Femur (tissue), 1 donor: ENCODE results near the gene SQSTM1.

ENCODE experiments used
- DNase-seq: peaks from one replicate; pipeline ENCODE4 v3.0.0-alpha.2; 2017

The SQSTM1 gene

DNA sequence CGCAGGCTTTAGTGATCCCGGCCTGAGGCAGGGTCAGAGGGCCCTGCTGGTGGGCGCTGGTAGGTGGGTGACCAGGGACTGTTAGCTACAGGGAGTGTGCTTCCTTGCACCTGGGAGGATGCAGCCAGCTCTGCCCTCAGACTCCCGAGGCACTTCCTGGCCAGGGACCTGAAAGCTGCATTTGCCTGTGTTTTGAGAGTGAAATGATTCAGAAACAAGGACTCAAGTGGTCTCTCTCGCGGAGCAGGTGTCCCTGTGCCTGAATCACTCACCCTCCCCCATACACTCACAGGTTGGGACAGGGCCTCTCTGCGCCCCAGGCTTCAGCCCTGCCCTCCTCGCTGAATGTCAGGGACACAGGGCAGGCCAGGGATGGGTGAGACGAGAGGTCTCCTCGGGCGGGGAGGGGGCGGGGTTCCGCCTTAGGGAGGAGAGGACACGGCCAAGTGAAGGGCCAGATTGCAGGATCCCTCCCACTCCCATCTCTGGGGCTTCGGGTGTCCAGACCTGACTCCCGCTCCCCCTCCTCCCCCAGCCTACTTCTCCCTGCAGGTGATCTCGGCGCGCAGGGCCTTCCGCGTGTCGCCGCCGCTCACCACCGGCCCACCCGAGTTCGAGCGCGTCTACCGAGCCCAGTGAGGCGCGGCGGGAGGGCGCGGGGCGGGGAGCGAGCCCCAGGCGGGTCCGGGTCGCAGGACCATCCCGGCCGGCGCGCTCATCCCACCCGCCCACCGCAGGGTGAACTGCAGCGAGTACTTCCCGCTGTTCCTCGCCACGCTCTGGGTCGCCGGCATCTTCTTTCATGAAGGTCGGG, 25.4 kb upstream of the SQSTM1 start:
- DNase-seq = peak; percentile 44

DNA sequence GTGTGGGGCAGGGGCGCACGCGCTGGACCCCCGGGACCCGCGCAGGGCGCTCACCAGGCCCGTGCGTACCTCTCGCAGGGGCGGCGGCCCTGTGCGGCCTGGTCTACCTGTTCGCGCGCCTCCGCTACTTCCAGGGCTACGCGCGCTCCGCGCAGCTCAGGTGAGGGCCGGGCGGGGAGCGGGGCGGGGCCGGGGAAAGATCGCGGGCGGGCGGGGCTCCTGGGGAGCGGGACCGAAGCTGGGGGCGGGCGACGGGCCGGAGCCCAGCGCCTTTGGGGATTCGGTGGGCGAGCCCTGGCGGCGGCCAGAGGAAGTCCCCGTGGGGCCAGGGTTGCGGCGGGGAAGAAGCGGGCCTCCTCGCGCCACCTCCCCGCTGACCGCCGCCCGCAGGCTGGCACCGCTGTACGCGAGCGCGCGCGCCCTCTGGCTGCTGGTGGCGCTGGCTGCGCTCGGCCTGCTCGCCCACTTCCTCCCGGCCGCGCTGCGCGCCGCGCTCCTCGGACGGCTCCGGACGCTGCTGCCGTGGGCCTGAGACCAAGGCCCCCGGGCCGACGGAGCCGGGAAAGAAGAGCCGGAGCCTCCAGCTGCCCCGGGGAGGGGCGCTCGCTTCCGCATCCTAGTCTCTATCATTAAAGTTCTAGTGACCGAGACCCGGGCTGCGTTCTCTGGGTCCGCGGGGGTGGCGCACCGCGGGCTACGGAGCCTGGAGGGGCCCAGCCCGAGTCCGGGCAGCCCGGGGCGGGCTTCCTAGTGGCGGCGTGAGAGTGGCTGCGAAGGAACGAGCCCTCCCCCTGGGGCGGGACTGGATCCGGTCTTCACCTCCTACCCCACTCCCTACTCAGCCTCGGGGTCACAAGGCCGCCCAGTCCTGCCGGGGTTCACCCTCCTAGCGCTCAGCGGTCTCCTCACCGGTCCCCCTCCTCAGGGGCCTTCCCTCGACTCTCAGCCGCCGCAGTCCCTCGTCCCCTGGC, 24.6 kb upstream of the SQSTM1 start:
- DNase-seq = peak; percentile 87

DNA sequence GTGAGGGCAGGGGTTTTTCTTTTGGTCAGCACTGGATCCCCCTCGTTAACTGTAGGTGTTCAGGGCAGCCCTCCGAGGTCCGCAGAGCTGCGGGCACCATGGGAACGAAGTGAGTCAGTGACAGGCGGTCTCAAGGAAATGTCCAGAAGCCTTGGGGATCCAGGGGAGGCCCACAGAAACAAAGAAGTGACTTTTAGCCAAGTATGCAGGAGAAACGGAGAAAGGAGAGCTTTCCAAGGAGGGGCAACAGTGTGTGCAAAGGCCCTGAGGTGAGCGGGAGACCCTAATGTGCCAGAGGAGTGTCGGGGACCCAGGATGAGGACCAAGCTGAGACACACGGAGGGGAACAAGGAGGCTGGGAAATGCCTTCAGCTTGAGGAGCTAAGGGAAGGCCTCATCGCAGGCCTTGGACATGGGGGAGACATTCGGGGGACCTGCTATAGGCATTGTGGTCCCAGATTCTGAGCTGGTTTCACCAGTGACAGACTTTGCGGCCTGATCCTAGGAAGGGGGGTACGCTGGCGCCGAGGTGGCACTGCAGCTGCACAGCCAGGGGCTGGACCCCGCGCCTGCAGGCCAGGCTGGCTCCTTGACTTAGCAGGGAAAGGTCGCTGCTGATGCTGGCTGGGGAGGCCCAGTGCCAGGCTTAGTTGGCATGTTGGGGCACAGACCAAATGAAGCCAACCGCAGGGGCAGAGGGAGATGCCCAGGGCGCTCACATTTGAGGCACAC, 23.7 kb upstream of the SQSTM1 start:
- DNase-seq = no peak

DNA sequence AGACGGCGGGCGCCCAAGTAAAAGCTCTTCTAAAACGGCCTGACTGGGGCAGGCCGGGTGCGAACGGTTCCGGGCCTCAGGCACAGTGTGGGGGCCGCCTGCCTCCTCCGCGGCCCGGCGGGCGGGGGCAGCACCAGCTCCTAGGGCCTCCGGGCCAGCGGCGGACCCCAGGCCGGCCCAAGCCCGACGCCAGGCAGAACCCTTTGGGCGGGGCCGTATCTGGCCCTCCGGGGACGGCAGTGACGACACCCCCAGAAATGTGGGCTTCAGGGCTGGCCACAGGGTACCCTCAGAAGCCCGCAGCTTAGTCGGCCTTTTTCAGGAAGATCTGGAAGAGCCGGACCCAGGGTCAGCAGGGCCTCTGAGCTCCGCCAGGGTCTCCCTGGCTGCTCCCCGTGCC, 23.0 kb upstream of the SQSTM1 start:
- DNase-seq = no peak

DNA sequence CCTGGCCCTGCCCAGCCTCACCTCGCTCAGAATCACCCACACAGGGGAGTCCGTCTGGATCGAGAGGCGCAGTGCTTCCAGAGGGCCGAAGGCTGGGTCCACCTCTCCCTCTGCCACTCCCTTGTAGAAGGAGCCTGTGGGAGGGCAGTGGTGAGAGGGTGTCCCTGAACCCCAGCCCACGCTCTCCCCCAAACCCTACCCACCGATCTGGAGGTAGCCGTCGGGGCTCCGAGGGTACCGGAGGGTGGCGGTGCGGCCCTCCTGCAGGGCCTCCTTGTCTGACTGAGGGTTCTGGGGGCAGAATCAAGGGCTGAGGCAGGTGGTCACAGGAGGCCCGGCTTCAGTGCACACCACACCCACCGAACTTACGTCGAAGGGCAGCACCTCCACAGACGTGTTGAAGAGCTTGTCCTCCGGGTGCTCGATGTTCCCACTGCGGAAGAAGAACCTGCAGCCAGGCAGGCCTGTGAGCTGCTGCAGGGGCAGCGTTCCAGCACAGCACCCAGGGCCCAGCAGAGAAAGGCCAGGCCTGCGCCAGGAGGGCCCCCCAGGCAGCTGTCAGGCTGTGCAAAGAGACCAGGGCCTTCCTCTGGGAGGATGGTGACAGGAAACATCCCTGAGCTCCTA, 22.4 kb upstream of the SQSTM1 start:
- DNase-seq = no peak

DNA sequence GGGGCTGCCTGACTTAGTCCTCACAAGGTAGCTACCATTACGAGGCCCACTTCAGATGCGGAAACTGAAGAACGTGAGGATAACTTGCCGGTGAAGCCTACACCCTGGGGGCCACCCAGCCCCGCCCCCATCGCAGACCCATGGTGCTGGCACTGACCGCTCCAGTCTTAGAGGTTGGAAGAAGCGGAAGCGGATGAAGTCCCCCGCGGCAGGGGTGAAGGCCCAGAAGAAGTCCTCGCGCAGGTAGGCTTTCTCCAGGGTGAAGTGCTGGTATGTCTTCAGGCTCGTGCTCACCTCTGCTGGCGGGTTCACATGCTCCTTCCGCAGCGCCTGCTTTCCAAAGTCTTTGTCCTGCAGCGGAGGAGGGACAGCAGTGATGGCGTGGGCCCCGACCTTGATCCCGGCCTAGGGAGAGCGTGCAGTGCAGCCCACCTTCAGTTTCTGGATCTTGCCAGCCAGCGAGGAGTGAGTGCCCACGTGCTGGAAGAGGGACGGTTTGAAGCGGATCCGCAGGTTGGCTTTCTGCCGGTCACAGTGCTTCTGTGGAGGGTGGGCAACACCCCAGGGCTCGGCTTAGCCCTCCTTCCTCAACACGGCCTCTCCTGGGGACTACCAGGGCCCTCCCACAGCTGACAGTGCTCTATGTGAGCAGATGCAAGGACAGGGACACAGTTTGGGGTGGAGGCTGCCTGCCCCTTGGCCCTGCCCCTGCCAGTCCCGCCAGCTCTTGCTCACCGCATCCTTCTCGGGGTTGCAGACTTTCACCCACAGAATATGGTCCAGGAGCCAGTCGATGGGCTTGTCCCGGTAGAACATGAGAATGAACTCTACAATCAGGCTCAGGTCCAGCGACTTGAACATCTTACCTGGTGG, 21.7 kb upstream of the SQSTM1 start:
- DNase-seq = no peak

DNA sequence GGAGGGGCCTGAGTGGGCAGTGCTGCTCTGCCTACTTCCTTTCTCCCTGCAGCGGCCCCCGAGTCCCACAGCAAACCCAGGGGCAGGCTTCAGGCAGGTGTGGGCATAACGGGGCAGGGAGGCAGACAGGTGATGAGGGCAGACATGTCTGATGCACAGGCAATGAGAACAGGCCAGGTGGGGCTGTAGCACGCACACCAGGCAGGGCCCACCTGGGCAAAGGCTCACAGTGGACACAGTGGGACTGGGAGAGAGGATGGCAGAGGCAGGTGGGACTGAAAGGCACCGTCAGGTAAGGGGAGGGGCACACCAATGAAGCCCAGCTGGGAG, 21.1 kb upstream of the SQSTM1 start:
- no peak for DNase-seq

DNA sequence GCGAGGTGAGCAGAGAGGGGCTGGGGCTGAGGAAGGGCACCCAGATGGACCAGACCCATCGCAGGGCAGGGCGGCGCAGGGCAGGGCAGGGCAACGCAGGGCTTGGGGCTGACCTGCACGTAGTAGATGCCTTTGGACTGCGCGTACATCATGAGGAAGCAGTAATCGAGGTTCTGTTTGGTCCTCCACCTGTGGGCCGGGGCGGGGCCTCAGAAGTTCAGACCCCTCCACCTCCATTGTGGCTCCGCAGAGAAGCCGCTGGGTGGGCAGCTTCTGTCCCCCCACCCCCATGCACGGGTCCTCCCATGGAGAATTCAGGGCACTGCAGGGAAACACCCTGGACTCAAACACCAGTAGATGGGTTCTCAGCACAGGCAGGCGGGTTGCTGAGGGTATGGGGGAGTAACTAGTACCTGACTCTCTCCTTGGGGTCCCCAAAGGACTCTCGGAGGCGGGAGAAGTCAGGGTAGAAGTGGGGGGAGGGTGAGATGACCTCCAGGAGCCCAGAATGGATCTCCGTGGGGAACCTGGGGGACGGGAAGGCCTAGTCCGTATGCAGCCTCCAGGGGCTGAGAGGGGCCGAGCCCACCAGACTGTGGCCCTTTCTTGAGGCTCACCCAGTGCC, 20.5 kb upstream of the SQSTM1 start:
- DNase-seq = no peak

DNA sequence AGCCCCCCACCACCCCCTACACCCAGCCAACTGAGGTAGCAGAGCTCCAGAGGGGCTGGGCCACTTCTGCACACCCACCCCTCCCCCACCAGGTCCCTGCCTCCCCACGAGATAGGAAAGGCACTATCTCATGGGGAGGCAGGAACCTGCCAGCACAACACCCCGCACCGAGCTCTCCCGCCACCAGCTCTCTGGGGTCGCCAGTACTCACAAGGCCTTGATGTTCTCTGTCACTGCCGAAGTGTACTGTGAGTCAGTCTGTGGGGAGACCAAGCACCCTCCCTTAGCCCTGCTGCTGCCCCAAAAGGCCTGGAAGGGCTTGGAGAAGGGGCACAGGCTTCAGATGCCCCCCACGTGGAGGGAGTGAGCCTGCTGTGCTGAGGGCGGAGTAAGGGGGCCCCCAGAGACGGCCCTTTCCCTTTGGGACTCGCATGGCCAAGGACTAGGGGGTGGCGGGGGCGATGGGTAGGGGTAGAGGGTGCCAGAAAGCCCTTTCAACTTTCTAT, 20.0 kb upstream of the SQSTM1 start:
- DNase-seq = no peak

DNA sequence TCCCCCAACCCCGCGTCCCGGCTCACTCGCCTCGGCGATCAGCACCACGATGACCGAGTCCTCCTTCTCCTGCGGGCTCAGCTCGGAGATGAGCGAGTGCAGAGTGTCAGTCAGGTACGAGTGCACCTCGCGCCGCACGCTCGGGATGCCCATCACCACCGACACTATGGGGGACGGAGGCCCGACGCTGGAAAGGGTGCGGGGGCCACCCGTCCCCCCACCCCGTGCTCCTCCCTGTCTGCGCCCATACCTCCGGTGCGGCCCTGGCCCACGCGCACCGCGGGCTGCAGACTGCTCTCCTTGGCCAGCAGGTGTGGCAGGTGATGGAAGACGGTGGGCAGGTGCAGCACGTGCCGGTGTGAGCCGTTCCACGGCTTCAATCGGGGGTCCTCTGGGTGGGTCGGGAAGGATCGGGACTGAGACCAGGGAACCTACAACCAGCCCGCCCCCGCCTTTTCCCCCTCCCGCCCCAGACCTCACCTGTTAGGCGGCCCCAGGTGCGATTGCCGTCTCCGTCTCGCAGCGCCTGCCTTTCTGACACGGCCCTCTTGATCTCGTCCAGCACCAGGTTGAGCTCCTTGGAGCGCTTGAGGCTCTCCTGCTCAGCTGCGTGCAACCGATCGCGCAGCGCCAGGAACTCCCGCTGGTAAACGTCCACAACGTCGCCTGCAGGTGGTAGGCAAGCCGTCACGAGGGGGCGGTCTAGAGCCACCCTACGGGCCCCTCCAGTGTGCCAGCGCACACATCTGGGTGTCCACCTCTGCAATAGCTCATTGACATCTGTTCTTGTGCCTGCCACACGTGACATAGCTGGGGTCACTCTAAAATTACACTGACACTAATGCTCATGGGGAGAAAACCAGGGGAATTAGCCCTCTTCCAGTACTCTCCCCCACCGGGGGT, 19.1 kb upstream of the SQSTM1 start:
- peak; percentile 78 for DNase-seq

DNA sequence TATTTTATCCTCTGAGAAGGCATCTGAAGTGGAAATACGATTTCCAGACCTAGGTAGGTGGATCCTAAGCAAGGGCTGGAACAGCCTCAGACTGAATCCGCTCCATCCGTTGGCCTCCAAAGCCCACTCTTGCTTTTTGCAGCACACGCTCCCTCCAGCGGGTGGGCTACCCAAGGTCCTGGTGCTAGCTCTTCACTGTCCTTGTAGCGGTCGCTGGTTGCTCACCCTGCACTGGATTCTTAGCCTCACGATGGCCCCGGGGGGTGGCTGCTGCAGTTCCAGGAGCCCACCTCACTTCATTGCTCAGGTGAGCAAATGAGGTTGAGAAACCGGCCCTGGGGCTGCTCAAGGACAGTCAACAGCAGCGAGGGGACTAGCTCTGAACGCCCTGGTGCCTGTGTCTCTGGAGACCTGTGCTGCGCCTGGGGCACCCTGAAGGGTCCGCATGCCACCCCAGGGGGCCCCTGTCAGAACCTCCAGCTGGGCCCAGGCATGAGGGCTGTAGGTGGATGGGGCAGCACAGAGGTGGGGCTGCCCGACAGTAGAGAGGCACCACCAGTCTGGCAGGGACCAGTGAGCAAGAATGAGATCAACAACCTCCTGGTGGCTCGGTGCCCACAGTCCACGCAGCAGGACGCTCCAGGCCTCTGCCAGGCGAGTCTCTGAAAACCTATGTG, 18.4 kb upstream of the SQSTM1 start:
- no peak for DNase-seq

DNA sequence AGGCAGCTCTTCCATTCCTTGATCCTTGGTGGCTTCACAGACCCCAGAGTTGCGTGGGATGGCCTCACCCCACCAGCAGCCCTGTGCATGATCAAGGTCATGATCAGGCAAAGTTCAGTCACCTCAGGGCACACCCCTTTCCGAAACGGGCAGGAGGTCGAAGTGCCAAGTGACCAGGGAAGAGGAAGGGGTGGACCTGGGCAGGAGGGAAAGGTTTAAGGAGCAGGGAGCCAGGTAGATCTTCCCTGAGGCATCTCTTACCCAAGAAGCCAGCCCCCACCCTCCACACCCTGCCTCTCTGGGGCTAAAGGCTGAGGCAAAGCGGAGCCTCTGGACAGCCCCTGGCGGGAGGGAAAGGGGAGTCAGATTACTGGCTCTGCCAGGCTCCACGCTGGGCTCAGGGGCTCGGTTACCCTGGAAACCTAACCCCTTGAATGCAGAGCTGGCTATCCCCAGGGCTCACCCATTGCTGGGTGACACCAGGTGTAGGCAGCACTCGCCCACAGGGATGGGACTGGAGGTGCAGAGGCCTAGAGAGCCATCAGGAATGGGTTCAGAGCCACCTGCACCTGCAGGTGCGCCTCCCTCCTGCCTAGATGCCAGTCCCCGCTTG, 17.6 kb upstream of the SQSTM1 start:
- DNase-seq = no peak

DNA sequence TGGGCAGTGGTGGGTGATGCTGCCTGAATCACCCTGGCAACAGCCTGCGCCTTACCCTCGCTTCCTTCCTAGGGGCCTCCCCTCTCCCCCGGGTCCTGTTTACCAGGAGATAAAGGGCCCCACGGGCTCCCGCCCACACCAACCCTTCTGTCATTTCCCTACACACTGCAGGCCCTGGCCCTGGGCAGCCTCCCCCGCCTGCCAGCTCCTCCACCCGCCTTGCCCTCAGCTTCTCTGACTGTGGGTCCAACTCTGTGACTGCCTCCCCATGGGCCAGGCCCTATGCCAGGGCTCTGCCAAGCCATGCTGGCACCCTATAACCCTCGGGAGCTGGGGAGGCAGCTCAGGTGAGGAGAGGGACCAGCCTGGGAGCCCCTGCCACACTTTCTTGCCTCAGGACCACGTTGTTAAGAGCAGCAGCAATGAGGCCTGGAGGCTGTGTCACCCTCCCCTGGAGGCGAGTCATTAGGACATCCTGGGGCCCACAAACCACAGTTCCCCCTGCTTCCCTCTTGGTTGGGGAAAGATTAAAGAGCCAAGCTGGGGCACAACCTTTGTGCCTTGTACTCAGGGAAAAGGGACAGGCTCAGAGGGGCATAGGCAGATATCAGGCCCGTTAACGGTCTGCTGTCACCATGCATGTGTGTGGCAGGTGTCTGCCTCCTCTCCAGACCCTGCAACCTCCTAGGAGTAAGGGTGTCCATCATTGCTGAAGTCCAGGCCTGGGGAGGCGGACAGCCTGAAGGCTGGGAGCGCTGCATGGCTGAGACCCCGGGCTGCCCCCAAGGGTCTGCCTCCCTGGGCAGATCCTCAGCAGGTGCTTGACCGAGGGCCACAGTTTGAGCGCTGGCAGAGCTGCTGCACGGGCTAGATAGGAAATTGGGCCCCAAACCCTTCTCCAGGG, 16.8 kb upstream of the SQSTM1 start:
- DNase-seq = no peak

DNA sequence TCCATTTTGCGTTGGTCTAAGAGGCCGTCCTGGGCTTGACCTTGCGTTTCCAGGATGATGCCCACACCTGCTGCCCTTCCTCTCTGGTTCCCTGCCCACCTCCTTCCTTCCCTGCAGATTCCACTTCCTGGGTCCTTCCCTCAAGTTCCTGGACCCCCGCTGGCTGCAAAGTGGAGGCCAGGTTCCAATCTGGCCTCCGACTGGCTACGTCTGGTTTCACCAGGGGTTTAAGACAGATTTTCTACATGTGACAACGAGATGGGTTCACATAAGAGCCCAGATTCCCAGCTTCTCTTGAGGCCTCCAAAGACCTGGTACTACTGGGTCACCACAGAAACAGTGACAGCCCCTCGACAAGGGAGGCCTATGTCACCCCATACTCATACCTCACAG, 16.2 kb upstream of the SQSTM1 start:
- DNase-seq = no peak

DNA sequence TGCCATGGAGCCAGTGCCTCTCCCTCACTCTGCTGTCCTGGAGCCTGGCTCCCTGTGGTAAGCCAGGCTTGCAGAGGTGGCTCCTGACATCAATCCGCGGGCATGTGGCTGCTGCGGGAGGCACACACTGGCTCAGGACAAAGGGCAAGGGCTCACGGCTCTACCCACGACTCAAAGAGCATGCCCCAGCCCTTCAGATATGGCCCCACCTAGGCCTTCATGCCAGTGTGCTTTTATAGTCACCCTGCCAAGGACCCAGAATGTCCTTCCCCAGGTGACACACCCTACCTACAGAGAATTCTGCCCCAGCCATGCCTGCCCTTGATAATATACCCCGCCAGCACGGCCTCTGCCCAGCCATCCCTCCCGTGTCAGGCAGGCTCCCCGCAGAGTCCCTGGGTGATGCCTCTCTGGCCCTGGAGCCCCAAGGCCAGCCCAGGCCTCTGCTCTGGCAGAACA, 15.6 kb upstream of the SQSTM1 start:
- DNase-seq = no peak

DNA sequence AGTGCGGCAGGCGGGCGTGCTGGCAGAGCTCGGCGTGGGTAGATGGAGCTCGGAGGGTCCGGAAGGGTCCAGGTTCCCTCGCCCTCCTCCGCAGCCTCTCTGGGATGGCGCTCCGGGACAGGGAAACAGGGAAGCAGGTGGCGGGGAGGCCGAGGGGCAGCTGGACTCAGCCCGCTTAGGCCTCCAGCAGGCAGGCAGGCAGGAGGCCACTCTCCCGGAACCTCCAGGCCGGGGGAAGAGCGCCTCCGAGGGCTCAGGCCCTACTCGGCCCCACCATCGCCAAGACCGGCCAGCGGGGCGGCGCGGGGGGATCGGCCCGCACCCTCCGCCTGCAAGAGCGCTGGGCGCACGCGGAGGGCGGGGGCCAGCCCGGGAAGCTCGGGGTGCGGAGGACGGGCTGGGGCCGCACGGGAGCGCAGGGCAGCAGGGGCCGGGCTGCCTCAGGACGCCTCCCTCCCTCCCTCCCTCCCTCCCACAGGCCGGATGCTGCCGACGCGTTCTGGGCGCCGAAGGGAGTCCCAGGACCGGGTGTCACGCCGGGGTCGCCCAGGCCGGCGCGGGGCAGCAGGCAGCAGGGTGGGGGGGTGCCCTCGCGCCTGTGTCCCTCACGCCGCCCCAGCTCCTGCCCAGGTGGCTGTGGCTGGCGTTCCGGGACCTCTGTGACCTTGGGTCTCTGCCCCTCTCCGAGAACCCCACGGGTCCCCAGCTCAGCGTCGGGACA, 15.0 kb upstream of the SQSTM1 start:
- peak; percentile 57 for DNase-seq
